AML-193 (cell line): ENCODE results near the gene ACOT11.
"Not testable (repeated sequence)": the region's sequence is repeated elsewhere in the genome, so short reads cannot be mapped to it uniquely, and the experiment has no call there.

Source experiments
- DNase-seq, 2 experiments: peaks; one replicate each; lab custom pipeline; 2025; lab: John Stamatoyannopoulos, UW

Gene ACOT11

GRCh38 chr1:54547601-54548388, at the start of gene ACOT11:
Gene ACOT11 (plus strand): TSS chr1:54548228. CDS start chr1:54548310, 82 bp downstream.
- DNase-seq = peak; percentile 60 to 62

- no peak for DNase-seq
These were observed 49.5 kb upstream of the ACOT11 start for GRCh38 chr1:54498383-54499096.

DNA sequence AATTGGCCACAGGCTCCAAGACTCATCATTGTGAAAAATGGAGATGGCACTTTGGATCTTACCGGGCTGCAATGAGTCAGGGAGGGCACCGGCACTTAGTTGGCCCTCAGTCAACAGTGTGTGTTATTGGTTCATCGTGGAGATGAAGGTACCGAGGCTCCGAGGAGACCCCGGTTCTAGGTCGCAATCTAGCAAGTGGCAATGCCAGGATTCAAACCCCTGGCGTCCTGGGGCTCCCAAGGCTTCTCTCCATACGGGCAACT, 49.0 kb upstream of the ACOT11 start:
- no peak for DNase-seq

DNA sequence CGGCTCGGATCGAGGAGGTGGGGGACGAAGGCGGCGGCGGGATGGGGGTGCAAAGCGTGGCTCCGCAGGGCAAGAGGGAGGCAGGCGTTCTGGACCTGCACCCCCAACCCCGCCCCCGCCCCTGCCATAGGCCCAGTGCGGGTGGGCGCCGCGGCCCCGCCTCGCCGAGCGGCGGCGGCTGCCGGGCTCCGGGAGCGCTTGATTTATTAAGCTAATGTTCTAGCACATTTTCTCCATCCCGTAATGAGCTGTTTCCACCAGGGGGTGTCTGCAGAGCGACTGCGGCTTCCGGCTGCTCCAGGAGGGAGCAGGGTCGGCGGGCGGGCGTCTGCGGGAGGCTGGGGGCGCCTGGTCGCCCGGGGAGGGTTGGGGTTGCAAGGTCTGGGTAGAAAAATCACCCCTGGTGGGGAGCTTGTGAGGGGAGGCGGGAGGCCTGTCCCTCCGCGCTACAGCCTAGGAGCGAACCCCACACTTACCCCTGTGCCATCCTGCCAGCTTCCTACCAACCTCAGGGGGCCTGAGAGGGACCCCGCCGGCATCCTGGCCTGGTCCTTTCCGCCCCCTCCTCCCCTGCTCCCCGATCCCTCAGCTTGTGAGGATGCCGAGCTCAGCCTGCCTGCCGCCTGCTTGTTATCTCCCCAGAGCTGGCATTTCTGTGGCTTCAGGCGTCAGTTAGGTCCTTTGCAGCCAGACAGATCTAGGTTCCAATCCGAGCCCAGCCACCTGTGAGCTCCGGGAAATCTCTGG, 48.5 kb upstream of the ACOT11 start:
- DNase-seq = peak; percentile 25 to 31

DNA sequence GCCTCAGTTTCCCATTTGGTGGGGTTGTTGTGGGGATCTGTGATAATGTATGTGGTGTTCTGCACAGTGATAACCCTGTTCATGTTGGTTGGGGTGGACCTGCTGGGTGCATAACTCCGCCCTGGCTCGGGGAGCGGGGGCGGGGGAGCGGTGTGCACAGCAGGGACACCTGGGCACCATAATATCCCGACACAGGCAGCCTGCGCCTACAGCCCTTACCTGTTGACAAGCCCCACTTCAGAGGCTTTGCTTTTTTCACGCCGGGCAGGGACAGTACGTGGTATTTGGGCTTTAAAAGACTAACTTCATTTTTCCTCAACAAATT, 48.0 kb upstream of the ACOT11 start:
- DNase-seq = no peak

DNA sequence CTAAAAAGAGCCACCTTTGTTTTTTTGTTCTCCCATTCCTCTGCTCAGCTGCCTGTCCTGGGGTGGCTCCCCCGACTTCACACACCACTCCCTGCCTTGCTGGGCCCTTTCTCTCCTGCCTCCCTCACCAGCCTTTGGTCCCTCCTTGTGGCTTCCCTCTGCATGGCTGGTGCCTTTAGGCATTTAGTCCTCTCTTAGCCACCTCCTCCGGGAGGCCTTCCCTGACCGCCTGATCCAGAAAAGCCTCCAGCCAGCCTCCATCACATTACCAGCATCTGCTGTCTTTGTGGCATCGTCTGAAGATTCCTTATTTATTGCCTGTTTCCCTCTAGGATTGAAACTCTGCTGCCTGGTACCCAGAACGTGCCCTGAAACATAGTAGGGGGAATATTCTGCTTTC, 46.2 kb upstream of the ACOT11 start:
- no peak for DNase-seq

DNA sequence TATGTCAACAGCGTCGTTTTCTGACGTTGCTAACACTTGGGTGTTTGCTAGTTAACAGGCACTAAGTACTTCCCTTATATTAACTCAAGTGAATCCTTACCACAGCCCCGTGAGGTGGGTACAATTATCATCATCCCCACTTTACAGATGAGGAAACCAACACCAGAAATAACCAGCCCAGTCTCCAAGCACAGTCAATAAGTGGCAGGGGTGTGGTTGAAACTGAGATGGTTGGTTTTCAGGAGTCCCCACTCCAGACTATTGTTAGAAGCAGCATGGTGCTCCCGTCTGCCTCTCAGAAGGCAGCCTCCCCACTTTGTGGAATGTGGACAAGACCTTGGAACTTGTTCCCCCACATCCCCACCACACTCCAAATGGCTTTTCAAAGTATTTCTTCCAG, 45.7 kb upstream of the ACOT11 start:
- no peak for DNase-seq

GRCh38 chr1:54506594-54506993, 41.4 kb upstream of the ACOT11 start:
- DNase-seq = no peak

GRCh38 chr1:54507033-54507870, 40.8 kb upstream of the ACOT11 start:
- DNase-seq = no peak

DNA sequence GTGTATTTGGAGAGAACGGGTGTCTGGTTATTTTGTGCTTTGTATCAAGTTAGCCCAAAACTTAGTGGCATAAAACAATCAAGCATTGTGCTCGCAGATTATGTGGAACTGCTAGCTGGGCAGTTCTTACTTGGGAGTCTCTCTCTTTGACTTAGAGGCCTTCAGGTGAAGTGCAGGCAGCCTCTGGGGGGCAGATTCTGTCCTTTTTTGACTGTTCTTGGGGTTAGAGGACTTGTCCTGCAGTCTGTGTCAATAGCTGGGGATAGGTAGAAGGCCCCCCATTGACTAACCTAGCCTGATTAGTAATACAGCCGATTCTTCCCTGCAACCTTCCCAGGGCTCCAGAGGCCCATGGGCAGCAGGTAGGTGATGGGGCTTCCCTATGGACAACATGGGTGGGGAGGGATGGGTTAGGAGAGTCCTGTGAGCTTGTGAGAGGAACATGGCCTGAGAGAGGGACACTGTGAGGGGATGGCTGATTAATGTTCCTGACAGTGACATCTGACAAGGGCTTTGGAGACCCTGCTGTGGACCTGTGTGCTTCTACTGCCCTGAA, 37.2 kb upstream of the ACOT11 start:
- no peak for DNase-seq

- not testable (repeated sequence) for DNase-seq
These were observed 34.0 kb upstream of the ACOT11 start for GRCh38 chr1:54513921-54514580.

- no peak for DNase-seq
These were observed 31.6 kb upstream of the ACOT11 start for GRCh38 chr1:54516249-54516920.

GRCh38 chr1:54517496-54517895, 30.5 kb upstream of the ACOT11 start:
- DNase-seq = no peak

GRCh38 chr1:54518489-54518888, 29.5 kb upstream of the ACOT11 start:
- no peak for DNase-seq

GRCh38 chr1:54519709-54520108, 28.3 kb upstream of the ACOT11 start:
- peak in 1 of 2 experiments; percentile 15 for DNase-seq

DNA sequence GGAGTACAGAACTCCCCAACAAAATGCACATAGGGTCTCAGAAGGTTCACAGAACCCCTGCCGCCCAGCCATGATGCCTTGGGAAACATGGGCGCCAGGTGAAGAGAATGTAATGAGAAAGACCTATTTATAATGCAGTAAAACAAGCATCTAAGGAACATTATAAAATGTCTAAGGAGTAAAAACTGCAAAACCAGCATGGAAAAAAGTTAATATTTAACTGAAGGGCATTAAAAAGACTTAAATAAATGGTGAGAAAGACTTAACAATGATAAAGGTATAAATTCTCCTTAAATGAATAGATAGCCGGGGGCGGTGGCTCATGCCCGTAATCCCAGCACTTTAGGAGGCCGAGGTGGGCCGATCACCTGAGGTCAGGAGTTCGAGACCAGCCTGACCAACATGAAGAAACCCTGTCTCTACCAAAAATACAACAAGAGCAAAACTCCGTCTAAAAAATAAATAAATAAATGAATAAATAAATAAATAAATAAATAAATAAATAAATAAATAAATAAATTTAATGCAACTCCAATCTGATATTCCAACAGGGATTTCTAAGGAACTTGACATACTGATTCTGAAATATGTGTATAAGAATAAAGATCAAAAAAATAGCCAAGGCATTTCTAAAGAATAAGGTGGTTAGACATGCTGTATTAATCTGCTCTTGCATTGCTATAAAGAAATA, 27.3 kb upstream of the ACOT11 start:
- no peak for DNase-seq

DNA sequence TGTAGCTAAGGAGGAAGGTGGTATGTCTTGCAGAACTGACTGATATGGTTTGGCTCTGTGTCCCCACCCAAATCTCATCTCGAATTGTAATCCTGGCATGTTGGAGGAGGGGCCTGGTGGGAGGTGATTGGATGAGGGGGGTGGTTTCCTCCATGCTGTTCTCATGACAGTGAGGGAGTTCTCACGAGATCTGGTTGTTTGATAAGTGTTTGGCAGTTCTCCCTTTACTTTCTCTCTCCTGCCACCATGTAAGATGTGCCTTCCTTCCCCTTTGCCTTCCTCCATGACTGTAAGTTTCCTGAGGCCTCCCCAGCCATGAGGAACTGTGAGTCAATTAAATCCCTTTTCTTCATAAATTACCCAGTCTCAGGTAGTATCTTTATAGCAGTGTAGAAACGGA, 21.5 kb upstream of the ACOT11 start:
- not testable (repeated sequence) for DNase-seq

DNA sequence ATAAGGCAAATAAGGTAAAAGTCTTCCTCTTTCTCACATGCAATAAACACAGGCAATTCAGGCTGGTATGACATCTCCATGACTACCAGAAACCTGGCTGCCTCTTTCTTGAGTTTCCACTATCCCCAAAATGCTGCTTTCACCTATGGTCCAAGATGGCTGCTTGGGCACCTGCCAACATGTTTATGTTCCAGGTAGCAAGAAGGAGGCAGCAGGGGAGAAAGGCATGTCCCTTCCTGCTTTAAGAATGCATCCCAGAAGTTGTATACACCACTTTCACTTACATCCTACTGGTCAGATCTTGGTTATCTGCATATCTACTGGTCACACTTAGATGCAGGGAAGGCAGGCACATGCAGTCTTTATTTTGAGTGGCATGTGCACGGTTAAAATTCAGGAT, 19.4 kb upstream of the ACOT11 start:
- DNase-seq = no peak

DNA sequence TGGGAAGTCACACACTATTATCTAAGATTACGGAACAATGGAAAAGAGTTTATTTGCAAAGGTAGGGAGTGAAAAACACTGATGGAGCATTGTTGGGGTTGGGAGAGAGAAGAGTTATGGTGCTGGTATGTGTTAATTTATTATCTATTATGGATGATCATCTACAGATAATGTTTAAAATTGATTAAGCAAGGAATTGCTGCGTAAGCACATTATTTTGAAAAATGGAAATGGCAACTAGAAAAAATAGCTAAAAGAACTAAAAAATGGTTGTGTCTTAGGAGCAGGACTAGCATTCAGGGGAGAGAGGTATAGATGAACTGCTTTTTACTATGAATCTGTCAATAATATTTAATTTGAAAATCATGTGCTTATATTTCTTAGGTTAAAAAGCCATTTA, 16.0 kb upstream of the ACOT11 start:
- DNase-seq = no peak

GRCh38 chr1:54536656-54537055, 11.4 kb upstream of the ACOT11 start:
- DNase-seq = not testable (repeated sequence)
